HPDE6-E6E7 (cell line): ENCODE data around the gene TTLL6.

Source experiments
- DNase-seq: peaks from one replicate; pipeline ENCODE4 v3.0.0; 2011; ENCODE audit warnings: missing footprints; ENCODE audit errors: extremely low spot score

The TTLL6 gene

DNA sequence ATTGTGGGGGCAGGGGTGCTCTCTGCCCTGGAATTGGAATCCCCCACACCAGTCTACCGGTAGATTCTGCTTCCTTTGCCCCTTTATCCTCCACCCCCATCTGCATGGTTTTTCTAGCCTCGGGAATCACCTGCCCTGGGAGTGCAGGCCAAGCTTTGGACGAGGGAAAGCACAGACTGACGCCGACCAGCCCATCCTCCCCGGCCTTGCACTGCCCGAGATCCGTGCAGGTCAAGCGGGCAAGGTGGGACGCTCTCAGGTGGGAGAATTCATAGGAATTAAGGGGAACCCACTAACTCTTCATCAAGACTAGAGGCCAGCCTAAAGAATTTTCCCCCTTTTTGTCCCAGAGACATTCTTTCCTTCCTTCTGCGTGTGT is 78.6 kb downstream of the TTLL6 start:
- DNase-seq, result no peak

DNA sequence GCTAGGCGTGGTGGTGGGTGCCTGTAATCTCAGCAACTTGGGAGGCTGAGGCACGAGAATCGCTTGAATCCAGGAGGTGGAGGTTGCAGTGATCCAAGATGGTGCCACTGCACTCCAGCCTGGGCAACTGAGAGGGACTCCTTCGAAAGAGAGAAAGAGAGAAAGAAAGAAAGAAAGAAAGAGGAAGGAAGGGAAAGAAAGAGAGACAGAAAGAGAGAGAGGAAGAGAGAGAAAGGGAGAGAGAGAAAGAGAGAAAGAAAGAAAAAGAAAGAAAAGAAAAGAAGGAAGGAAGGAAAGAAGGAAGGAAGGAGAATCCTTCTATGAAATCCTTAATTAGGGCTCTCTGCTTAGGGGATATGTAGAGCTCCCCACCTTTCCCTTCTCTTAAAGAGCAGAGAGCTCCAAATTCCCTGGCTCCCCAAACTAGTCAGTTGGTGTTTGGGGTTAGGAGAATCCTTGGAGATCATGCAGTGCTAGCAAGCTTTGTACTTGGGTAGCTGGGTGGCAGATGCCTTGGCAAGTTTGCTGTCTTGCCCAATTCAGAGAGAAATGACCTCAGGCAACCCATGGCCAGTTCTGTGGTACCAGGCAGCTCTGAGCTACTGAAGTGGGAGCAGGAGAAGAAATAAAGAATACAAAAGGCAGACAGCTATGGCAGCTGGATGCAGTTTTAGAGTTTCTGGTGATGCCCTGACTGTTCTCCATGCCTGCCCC is 79.5 kb downstream of the TTLL6 start:
- DNase-seq, result no peak

DNA sequence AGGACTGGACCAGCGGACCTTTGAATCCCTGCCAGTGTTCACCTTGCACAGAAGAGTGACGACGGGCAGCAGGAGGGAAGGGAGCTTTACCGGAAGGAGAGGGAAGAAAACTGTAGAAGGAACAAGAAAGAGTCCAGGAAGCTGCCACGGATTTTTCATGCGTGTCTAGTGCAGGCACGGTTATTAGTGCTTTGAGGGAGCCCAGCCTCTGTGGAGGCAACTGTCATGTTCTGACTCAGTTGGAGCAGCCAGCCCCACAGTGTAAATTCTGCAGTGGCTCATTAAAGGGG is 82.0 kb downstream of the TTLL6 start:
- no peak for DNase-seq

DNA sequence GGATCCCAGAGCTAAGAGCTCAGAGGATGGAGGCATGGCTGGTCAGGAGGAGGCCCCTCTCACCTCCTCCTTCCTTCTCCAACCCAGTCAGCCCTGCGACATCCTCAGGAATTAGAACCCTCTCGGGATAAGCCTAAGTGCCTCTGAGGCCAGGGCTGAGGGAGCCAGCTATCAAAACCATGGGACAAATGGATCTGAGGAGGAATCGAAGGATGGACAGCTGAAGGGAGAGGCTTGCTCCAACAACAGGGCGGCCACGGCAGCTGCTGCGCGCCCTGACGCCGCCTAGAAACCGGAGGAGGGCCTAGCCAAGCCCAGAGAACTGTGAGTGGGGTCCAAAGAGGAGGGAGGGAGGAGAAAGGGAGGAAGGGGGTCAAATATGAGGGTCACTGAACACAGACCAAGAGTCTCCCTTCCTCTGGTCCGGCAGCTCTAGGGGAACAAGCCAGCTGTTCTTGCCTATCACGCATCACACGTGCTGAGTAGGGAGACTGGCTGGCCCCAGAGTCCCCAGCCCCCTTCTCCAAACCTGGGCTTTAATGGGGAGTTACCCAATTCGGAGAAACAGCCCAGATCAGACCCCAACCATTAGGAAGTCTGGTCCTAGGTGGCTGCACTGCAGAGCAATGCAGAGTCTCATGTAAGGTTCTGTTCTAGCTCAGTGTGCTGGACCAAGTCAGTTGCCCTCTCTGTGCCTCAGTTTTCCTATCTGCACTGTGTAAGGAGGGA is 82.5 kb downstream of the TTLL6 start:
- no peak for DNase-seq

DNA sequence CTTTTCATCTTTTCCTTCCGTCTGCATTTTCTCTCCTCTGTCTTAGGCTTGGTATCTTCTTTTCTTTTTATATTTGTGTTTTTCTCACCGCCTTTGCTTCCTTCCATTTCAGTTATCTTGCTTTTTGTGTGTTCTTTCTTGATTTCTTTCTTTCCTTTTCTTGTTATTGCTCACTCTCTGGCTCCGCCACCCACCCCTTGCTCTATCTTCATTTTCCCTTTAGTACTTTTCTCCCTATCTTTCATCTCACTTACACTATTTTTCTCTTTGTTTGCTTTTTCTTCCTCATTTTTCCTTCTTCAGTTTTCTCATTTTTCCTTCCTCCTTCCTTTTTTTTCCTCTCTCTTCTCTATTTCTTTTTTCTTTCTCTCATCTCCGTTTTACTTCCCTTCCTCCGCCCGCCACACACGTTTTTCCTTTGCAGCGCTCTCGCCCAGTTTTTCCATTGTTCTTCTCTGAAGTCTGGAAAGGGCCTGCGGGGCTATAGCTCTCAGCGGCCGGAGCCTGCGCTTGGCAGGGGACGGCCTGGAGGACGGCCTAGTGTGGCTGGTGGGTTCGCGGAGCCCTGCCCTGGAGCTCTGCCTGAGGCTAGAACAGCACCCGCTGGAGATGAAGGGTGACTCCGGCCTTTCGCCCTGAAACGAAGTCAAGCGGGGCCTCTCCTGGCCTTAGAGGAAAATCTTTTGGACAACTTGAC is 83.2 kb downstream of the TTLL6 start:
- no peak for DNase-seq

DNA sequence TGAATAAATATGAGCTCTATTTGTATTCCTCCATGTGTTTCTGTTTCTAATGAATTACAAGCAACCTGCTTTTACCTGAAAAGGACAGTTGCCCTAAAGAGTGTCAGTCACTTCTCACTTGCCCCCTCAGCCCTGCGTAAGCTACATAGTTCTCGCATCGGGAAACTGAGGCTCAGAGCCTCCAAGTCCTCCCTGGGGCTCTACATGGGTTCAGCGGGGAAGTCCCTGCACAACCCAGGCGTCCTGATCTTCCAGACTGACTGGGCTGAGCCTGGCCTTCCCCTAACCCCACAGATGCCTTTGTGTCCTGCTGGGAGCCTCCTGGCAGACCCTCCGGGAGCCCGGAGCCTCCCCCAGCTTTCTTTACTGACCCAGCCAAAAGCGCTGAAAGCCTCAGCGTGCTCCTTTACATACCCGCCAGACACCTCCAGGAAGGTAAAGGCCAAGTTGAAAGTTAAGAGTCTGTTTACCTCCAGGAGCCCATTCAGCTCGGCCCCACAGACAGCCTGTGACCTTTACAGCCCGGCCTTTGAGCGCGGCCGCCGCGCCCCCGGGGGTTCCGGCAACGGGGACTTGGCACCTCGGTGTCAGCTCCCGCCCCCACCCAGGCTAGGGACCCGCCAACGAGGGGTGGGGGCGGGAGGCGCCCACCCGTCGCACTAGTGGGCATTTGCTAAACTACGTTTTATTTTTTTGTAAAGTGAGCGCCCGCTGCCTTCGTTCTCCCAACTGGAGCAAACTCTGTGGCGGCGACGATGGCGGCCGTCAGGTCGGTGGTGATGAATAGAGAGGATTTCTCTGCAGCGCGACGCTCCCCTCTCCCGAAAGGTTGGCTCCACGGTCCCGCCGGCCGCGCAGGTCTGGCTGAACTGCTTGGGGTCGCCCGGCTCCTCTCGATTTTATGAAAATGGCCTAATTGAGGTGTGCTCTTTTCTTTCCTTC is 84.1 kb downstream of the TTLL6 start:
- DNase-seq, result no peak

DNA sequence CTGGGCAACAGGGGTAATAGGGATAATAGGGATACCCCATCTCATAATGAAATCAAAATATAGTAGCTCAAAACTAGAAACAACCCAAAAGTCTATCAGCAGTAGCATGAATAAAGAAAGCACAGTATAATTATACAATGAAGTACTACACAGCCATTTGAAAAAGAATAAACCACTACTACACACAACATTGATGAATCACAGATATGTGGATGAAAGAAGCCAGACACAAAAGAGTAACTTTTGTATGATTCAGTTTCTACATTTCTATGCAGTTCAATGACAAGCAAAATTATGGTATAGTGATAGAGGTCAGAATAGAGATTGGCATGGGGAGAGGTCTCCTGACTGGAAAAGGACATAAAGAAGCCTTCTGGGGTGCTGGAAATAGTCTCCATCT is 85.7 kb downstream of the TTLL6 start:
- DNase-seq, result no peak

DNA sequence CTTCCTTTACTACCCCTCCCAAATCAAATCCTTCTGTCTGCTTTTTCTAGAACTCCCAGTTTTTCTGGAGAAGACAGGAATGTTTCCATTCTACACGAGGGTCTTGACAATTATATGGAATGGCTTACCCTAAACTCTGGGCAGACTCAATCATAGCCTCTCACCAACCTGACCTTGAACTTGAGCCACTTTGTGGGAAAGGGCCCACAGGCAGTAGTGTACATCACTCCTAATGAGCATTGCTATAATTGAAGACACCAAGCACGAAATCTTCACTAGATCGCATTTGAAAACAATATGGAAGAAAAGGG is 86.8 kb downstream of the TTLL6 start:
- no peak for DNase-seq

DNA sequence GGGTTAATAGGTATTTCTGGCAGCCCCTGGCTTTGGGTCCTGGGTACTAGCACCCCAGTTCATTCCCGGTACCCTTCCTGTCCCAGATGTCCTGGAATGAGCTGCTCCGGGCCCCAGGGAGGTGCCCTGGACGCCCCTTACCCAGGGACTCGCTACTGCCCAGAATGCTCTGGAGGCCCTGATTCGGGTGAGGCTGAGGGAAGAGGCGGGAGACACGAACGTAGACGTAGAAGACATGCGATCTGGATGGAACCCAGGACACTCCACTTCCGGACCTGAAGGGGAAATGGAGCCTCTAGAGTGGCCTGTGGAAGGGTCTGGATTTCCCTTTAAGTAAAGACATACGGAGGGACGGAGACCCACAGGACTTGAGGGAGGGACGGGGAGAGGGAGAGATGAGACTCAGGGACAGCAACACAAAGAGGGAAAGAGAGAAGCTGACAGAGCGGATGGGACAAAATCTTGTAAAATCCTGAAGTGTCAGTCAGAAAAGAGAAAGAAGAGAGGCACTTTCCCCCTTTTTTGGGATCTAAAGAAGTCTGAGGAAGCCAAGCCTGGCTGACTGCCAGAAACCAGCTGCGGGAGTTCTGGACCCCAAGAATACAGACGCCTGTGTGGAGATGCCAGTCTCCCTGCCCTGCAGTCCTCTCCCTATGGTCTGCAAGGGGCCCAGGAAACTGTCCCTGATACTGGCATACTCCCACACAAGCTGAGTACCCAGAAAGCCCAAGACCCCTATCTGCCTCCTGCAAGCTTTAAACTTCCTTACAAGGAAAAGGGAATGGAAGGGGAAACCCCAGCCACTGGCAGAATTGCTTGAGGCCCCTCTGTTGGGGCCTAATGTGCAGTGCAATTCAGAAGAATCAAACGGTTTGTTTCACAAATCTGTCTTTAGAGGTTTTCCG is 87.4 kb downstream of the TTLL6 start:
- no peak for DNase-seq

DNA sequence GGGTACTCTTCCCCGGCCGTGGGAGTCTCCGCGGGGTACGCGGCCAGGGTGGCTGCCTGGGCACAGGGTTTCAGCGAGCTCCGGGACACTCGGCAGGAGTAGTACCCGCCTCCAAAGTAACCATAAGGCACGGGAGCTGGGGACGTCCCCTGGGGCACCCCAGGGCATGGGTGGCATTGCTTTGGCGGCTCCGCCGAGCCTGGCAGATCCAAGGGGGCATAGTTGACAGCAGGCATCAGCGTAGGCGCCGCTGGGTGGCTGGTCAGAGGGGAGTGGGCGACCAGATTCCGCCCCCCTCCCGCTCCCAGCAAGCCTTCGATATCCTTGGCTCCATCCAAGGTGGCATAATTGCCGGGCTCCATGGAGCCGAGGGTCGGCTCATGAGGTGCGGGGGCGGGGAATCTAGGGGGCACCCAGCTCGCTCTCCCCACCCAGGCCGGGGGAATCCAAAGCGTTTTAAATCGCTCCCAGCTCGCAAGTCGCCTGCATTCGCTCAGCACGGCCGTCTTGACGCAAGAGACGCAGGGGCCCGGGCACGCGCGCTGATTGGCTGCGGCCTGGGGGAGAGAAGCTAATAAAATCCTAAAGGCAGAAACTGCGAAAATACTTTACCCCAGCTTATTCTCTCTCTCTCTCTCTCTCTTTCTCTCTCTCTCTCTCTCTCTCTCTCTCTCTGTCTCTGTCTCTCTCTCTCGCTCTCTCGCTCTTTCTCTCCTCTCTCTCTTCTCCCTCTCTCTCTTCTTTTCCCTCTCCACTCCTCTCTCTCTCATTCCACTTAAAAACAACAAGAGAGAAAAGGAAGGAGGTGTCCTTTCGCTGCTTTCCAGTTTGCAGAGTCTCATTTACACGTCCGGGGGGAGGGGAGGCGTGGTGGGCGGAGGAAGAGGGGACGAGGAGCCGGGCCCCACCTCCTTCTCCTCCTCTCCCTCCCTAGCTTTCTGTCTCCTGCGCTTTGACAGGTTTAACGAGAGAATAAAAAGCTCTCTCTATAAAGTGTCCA is 88.5 kb downstream of the TTLL6 start, which contains the start of gene HOXB13:
HOXB13 (minus strand) TSS at position 519 of the 1,000 bp plus-strand sequence; CDS start at position 362, 157 bp downstream.
- no peak for DNase-seq

DNA sequence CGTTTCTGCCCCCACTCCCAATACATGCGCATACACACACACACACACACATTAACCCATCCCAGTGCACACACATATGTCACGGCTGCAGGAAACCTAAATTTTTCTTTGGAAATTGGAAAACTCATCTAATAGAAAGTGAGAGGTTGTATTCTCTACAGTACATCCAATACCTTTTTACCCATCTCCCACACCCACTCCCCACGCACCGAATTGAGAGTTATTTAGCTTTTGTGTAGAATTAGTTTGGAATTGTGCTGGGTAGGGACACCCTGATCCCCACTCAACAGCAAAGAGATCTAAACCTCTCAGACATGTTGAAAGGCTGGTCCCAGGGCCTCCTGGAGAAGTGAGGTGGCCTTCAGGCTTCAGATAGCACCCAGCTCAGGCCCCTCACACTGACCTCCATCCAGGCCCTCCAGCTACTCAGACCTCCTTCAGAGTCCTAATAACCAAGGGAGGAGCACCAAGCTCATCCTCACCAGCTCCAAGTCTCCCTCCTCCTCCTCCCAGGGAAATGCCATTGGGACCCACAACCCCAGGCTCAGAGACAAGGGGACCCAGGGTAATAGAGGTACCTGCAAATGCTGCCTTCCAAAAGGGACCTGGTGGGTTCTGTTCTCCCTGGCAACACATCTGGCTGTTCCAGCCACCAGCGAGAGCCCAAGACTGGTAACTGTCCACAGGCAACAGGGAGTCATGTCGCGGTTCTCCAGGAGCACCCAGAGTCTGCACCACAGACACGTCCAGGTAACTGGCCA is 89.4 kb downstream of the TTLL6 start:
- DNase-seq, result no peak

DNA sequence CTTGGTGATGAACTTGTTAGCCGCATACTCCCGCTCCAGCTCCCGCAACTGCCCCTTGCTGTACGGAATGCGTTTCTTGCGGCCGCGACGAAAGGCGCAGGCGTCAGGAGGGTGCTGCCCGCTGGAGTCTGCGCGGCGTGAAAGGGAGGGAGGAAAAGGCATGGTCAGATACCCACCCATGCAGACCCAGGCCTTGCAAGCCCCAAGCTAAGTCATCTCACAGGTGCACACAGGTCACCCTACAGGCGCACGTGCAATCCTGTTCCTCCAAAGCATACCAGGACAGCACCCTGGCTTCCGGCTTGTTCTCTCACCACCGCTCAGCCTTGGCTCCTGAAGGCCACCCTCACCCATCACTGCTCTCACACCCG is 90.1 kb downstream of the TTLL6 start:
- no peak for DNase-seq

DNA sequence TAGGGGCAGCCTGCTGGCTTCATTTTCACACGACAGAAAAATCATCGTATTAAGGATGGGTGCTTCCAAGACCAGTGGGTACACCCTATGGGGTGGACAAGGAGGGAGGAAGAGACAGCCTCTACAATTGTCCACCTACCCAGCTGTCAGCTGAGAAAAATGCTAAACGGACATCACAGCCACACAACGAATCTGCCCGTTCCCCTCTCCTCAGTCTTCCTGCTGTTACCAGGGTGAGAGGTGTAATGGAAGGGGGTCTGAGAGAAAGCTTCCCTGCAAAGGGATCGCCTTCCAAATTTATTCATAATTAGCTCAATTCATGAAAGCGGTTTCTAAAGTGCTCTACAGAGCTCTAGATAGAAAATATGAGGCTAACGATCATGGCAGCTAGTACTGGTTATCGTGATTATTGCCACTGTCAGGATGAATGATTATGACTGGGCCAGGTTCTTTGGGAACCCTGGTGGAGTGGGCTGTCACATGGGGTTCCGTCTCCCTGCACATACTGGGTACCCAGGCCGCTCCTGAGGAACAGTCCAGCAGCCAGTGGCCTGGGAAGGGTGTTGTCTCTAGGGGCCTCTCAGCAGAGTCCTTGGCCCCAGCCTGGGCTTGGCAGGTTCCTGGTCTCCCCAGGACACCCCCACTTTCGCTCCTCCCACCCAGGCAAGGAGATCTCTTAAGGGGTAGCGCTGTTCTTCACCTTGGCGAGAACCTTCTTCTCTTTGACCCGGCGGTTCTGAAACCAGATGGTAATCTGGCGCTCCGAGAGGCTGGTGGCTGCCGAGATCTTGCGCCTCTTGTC is 90.7 kb downstream of the TTLL6 start:
- no peak for DNase-seq

DNA sequence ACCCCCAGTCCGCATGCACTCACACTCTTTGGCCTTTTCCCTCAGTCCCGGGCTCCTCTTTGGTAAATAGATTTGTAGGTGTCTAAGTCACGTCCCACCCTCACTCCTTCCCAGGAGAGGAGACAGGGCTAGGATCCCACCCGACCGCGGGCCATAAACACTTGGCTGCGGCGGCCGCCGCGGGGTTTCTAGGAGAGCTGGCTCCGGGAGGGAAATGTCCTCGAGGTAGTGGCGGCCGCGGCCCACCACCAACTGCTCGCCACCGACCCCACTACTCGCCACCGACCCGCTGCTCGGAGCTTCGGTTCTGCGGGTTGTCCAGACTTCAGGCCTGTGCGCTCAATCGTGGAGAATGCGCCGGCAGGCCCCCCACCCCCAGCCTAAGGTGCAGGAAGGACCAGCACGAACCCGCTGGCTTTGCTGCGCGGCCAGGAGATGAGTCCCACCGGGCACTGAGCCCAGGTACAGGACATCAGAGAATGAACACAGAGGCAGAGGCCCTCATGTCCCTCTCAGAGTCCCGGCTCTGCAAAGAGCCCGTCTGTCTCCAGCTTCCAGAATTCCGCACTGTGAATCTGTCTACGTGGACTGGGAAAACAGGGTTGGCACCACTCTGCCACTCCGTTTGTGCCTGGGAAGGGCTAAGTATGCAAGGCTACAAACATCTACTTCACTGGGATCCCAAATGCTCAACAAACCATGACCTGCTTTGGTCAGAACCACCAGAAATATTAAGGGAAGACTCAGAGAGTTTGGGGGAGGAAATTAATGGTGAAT is 91.6 kb downstream of the TTLL6 start:
- DNase-seq, result no peak

DNA sequence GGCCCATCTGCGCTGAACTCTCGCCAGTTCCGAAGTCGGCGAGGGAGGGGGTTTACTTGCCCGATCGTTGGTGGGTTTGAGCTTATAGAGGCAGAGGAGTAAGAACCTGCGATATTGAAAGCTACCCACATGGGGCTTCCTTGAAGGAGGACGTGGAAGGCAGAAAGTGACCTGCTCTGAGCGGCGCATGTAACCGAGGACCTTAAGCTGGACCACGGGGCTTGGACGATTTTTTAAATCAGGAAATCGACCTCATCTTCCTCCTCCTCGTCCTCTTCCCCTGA is 92.1 kb downstream of the TTLL6 start:
- DNase-seq, result no peak

DNA sequence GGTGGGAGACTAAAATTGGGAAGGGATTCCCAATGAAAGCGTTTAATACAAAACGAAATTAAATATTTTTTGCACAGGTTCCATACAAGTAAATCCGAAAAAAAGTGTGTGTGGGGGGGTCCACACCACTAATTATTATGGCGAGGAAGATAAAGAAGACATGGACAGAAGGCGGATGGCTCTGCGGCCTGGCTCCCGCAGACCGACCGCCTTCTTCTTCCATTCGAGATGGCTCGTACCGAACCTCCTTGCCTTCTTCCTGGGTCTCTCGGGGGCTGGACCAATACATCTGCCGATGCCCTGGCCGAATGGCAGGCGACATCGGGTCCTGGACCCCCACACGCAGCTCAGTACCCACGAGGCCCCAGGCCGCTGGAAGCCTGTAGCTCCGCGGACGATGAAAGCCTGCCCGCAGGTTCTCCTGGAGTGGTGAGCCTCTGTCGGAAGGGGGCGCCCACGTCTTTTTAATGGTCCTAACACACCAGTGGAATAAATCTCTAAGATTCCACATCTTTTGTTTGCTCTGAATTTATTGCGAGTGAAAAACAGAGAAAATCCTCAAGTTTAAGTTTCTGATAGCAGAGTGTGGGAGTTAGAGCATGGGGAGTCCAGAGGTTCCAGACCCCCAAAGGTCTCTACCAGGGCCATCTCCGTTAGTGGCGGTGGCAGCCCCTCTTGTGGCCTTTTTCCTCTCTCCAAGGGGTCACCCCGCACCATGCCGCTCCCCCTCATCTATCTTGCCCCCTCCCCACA is 92.6 kb downstream of the TTLL6 start:
- peak; percentile 39 for DNase-seq
